Parietal lobe (tissue), 1 donor: ENCODE results near the gene NUDT7. TPM values are rescaled to one million over a fixed set of nuclear protein-coding genes. Genes with fewer than 3 reads are reported as not detected.

Experiments used
- total RNA-seq: library from RNA; depleted of rRNA; stranded (reverse); fragments of >200 nt; gene quantifications from one replicate; pipeline ENCODE4 v1.2.3, GENCODE V29; 2014

The NUDT7 gene
- 3.1 TPM for total RNA-seq

GRCh38 chr16:77722309-77723107 lies at the start of gene NUDT7:
NUDT7 (plus strand) TSS chr16:77722514; CDS start chr16:77722583, 69 bp downstream.

GRCh38 chr16:77788181-77789084 lies 66.1 kb downstream of the NUDT7 start, which contains the start of gene VAT1L:
VAT1L (plus strand) TSS chr16:77788564; CDS start chr16:77788683, 119 bp downstream.

Other genes starting within 250 kb of the NUDT7 start
- 16.3 TPM for gene VAT1L, start 66.0 kb downstream of the NUDT7 start, total RNA-seq